ENCODE measurements around the gene HPS4. TPM values are rescaled to one million over a fixed set of nuclear protein-coding genes. Genes with fewer than 3 reads are reported as not detected.
A peak's percentile ranks its signal among the peaks of the same experiment; 100 is the strongest.
"Not testable (repeated sequence)": the region's sequence is repeated elsewhere in the genome, so short reads cannot be mapped to it uniquely, and the experiment has no call there.

HPS4 gene
- total RNA-seq (20.9 and 35.9 TPM in 2 replicates), polyA plus RNA-seq (20.4 and 29.6 TPM in 2 replicates)

DNA sequence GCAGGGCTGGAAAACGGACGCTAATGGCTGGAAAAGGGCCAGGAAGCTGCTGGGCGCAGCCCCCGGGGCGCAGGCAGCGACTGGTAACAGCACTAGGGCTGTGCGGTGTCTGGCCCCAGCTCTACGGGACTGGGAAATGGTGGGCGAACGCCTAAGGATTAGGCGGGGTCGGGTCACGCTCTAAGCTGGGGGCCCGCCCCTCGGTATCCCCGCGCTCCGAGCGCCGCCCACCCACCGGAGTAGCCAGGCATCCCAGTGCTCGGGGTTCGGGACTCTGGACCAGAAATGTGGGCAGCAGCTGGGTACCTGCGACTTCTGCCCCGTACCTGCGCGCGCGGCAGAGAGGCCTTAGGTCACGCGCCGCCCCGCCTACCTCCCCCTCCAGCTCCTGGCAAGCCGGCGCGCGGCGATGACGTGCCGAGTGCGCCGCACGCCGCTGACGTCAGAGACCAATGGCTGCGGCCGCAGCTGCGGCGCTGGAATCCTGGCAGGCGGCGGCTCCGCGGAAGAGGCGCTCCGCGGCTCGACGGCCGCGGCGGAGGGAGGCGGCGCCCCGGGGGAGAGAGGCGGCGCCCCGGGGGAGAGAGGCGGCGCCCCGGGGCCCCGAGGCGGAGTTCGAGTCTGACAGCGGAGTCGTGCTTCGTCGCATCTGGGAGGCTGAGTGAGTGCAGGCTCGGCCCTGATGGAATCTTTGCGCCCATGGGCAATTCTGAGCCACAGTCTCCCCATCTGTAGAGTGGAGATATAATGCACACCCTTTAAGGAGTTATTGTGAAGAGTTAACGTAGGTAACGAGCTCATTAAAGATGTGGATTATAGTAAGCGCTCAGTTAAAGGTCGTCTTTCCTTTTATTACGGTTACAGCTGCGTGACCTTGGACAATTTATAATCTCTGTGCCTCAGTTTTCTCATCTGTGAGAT is at the start of gene HPS4, which contains the start of gene SRRD:
HPS4 (minus strand) TSS at position 345 of the 921 bp plus-strand sequence. CDS start 2,021 bp downstream, outside the sequence.
SRRD (plus strand) TSS at position 439 of the 921 bp plus-strand sequence; CDS start at position 453, 14 bp downstream.
- Histone ChIP-seq H3K27me3 (no peaks in the 10 kb centered on the region), H3K9me3 (ENCODE audit: low read depth) (no peaks in the 10 kb centered on the region), H3K36me3 (peaks cover 11% of the 10 kb centered on the region), H3K27ac (peak within 1 kb of the TSS; percentile 96), H3K4me1 (ENCODE audit: low read depth) (peaks cover 17% of the 10 kb centered on the region), H3K4me3 (peak within 1 kb of the TSS; percentile 87)
- DNase-seq (ENCODE audit: low read depth in 1 of 2, low spot score in 1 of 2): peak; percentile 94 to 96
- TF ChIP-seq, protein P1, sequence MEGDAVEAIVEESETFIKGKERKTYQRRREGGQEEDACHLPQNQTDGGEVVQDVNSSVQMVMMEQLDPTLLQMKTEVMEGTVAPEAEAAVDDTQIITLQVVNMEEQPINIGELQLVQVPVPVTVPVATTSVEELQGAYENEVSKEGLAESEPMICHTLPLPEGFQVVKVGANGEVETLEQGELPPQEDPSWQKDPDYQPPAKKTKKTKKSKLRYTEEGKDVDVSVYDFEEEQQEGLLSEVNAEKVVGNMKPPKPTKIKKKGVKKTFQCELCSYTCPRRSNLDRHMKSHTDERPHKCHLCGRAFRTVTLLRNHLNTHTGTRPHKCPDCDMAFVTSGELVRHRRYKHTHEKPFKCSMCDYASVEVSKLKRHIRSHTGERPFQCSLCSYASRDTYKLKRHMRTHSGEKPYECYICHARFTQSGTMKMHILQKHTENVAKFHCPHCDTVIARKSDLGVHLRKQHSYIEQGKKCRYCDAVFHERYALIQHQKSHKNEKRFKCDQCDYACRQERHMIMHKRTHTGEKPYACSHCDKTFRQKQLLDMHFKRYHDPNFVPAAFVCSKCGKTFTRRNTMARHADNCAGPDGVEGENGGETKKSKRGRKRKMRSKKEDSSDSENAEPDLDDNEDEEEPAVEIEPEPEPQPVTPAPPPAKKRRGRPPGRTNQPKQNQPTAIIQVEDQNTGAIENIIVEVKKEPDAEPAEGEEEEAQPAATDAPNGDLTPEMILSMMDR (IDR thresholded peaks at IDR 0.05; ENCODE audit: low read depth, low read length): no peak

DNA sequence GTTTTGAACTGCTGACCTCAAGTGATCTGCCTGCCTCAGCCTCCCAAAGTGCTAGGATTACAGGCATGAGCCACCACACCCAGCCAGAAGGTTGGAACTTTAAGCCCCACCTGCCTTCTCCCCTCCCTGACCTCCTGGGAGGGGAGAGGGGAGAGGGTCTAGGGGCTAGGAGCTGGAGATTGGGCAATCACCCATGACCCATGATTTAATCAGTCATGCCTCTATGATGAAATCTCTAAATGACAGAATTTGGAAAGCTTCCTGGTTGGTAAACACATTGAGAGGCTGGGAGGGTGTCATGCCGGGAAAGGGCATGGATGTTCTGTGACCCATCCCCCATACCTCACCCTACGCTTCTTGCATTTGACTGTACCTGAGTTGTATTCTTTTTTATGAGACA is 45.8 kb upstream of the HPS4 start:
- peaks cover 17% of the 10 kb centered on the region for H3K4me1 ChIP-seq (ENCODE audit: low read depth)
- H3K27ac ChIP-seq: no peak overlapping the region
- no peaks in the 10 kb centered on the region for H3K36me3 ChIP-seq
- no peak overlapping the region for H3K4me3 ChIP-seq
- DNase-seq (ENCODE audit: low read depth in 1 of 2, low spot score in 1 of 2): peak in 1 of 2 donors; percentile 42
- no peaks in the 10 kb centered on the region for H3K9me3 ChIP-seq (ENCODE audit: low read depth)
- TF ChIP-seq, protein P1 (IDR thresholded peaks at IDR 0.05; ENCODE audit: low read depth, low read length): no peak
- no peaks in the 10 kb centered on the region for H3K27me3 ChIP-seq

DNA sequence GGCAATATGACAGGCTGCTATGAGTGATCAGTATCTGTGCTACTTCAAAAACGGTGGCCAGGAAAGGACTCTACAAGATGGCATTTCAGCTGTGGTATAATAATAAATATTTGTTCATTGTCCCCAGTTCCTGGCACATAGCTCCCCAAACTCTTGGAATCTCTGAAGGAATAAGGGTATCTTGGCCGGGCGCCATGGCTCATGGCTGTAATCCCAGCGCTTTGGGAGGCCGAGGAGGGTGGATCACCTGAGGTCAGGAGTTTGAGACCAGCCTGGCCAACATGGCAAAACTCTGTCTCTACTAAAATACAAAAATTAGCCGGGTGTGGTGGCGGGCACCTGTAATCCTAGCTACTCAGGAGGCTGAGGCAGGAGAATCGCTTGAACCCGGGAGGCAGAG is 44.9 kb upstream of the HPS4 start:
- not testable (repeated sequence) for H3K36me3 ChIP-seq; H3K27me3 ChIP-seq; H3K4me3 ChIP-seq; H3K27ac ChIP-seq; H3K9me3 ChIP-seq (ENCODE audit: low read depth); DNase-seq (ENCODE audit: low read depth in 1 of 2, low spot score in 1 of 2)
- H3K4me1 ChIP-seq (ENCODE audit: low read depth): peaks cover 16% of the 10 kb centered on the region

DNA sequence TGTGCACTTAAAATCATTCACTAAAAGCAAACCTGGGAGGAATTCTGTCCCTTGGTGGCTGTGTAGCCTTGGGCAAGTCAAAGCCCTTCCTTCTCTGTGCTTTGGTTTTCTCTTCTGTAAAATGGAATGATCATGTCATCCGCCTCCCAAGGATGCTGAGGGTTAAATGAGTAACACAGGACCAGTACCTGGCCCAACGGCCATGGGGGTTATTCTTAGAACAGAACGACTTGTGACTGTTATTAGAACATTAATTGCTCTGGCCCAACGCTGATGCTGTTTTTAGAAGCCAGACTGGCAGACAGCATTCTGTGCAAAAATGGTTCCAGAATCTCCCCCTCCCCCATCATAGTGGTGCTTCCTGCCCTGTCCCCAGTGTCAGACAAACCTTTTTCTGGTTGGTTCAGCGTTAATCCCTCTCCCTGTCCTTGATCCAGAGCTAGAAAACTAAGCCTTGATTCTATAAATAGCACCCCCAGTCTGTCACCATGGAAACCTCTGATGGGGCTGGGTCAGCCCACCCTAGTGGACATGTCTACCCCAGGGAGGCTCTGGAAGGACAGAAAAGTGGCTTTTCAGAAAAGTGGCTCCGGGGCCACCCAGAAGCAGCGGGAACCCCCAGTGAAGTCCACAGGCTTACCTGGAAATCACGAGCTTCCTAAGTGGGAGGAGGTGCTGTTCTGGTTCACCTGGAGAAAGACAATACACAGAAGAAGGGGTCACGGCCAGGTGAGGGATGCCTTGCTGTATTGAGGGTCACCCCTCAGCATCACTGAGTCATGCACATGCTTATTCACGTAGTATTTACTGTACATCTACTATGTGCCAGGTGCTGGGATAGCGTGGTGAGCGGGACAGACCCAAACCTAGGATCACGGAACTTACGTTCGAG is 44.2 kb upstream of the HPS4 start:
- no peaks in the 10 kb centered on the region for H3K27me3 ChIP-seq
- TF ChIP-seq, protein P1 (IDR thresholded peaks at IDR 0.05; ENCODE audit: low read depth, low read length): no peak
- DNase-seq (ENCODE audit: low read depth in 1 of 2, low spot score in 1 of 2): peak in 1 of 2 donors; percentile 63
- peak overlapping the region; percentile 73 for H3K27ac ChIP-seq
- H3K9me3 ChIP-seq (ENCODE audit: low read depth): no peaks in the 10 kb centered on the region
- H3K4me3 ChIP-seq: no peak overlapping the region
- no peaks in the 10 kb centered on the region for H3K36me3 ChIP-seq
- peaks cover 16% of the 10 kb centered on the region for H3K4me1 ChIP-seq (ENCODE audit: low read depth)

DNA sequence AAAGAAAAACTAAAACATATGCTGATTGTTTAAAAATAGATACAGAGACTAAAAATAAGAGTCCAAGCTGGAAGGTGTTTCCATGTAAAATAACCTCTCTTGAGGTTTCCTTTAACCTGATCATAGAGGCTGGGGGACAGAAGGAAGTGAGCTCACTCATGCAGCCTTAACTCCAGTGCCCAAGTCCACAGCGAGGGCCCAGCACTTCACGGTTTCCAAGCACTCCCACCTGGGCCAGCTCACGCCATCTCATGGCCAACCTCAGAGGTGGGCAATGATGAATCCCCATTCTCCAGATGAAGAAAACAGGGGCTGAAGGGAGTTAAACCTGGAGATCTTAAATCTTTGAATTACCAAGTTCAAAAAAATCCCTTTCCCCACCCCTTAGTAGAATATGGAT is 43.6 kb upstream of the HPS4 start:
- Histone ChIP-seq H3K4me1 (ENCODE audit: low read depth) (peaks cover 16% of the 10 kb centered on the region), H3K27ac (peak overlapping the region; percentile 73), H3K27me3 (no peaks in the 10 kb centered on the region), H3K36me3 (no peaks in the 10 kb centered on the region), H3K9me3 (ENCODE audit: low read depth) (no peaks in the 10 kb centered on the region), H3K4me3 (no peak overlapping the region)
- TF ChIP-seq, protein P1 (IDR thresholded peaks at IDR 0.05; ENCODE audit: low read depth, low read length): no peak
- DNase-seq (ENCODE audit: low read depth in 1 of 2, low spot score in 1 of 2): no peak
